PC-3 (cell line): Measurements from ENCODE around the gene RCAN2.

Experiments
- CTCF ChIP-seq: fragments of 300-600 bp; sonication (generic); conservative IDR thresholded peaks from 2 replicates; pipeline ENCODE4 v1.5.1; 2017; ENCODE audit warnings: antibody characterized with exemption, low read depth, mild to moderate bottlenecking, low read length
- EZH2 ChIP-seq: fragments of 300-600 bp; sonication (generic); IDR thresholded peaks from one replicate; pipeline ENCODE4 v1.6.1; 2017; ENCODE audit warnings: antibody characterized with exemption, mild to moderate bottlenecking, low read length; ENCODE audit not compliant: unreplicated experiment

- TF ChIP-seq CTCF (no peak), EZH2 (no peak)
Observed at GRCh38 chr6:46211917-46212316, 279.3 kb downstream of the RCAN2 start.
